H9 (cell line): ENCODE measurements around the gene SCN1B. TPM values are rescaled to one million over a fixed set of nuclear protein-coding genes. Genes with fewer than 3 reads are reported as not detected.

ENCODE experiments used
- DNase-seq: peaks from one replicate; pipeline ENCODE4 v3.0.0-alpha.2; 2017
- H2AFZ ChIP-seq: one replicate; pipeline ENCODE4 v1.6.1; 2013; ENCODE audit warnings: mild to moderate bottlenecking, low read length, control low read depth, moderate library complexity
- H2AK5ac ChIP-seq: 2 replicates; pipeline ENCODE4 v1.6.1; 2013; ENCODE audit warnings: low read length, control low read depth, mixed read lengths; ENCODE audit not compliant: insufficient read length
- H2BK120ac ChIP-seq: one replicate; pipeline ENCODE4 v1.6.1; 2013; ENCODE audit warnings: low read depth, mild to moderate bottlenecking, low read length, control low read depth, inconsistent platforms; ENCODE audit not compliant: poor library complexity, severe bottlenecking
- H2BK12ac ChIP-seq: 2 replicates; pipeline ENCODE4 v1.6.1; 2013; ENCODE audit warnings: low read length, control low read depth, mixed read lengths, low read depth; ENCODE audit not compliant: insufficient read length
- H2BK15ac ChIP-seq: 2 replicates; pipeline ENCODE4 v1.6.1; 2013; ENCODE audit warnings: low read depth, low read length, control low read depth
- H2BK20ac ChIP-seq: one replicate; pipeline ENCODE4 v1.6.1; 2013; ENCODE audit warnings: low read depth, mild to moderate bottlenecking, low read length, control low read depth, inconsistent platforms; ENCODE audit not compliant: poor library complexity, severe bottlenecking
- H2BK5ac ChIP-seq: 2 replicates; pipeline ENCODE4 v1.6.1; 2013; ENCODE audit warnings: low read length, control low read depth, mixed read lengths; ENCODE audit not compliant: insufficient read length
- H3K14ac ChIP-seq: 2 replicates; pipeline ENCODE4 v1.6.1; 2013; ENCODE audit warnings: low read length, control low read depth; ENCODE audit not compliant: insufficient read depth
- H3K18ac ChIP-seq: 2 replicates; pipeline ENCODE4 v1.6.1; 2013; ENCODE audit warnings: low read depth, mild to moderate bottlenecking, mixed read lengths, low read length, control low read depth; ENCODE audit not compliant: insufficient read length
- H3K23ac ChIP-seq: 2 replicates; pipeline ENCODE4 v1.6.1; 2013; ENCODE audit warnings: low read length, control low read depth, mixed read lengths, low read depth; ENCODE audit not compliant: insufficient read length
- H3K23me2 ChIP-seq: 2 replicates; pipeline ENCODE4 v1.6.1; 2013; ENCODE audit warnings: low read depth, mild to moderate bottlenecking, mixed read lengths, low read length, control low read depth; ENCODE audit not compliant: insufficient read length, poor library complexity, severe bottlenecking
- H3K27ac ChIP-seq: 2 replicates; pipeline ENCODE4 v1.5.1; 2013; ENCODE audit warnings: low read length, control low read depth, mixed read lengths, low read depth; ENCODE audit not compliant: insufficient read length
- H3K27me3 ChIP-seq: 2 replicates; pipeline ENCODE4 v1.6.1; 2013; ENCODE audit warnings: low read length, control low read depth, inconsistent platforms; ENCODE audit not compliant: insufficient read depth
- H3K4ac ChIP-seq: 2 replicates; pipeline ENCODE4 v1.6.1; 2013; ENCODE audit warnings: low read depth, mild to moderate bottlenecking, control low read depth, inconsistent platforms, low read length, moderate library complexity
- H3K4me1 ChIP-seq: 2 replicates; pipeline ENCODE4 v1.6.1; 2013; ENCODE audit warnings: low read length, control low read depth, inconsistent platforms; ENCODE audit not compliant: insufficient read depth
- H3K4me2 ChIP-seq: 2 replicates; pipeline ENCODE4 v1.6.1; 2013; ENCODE audit warnings: low read length, control low read depth, mixed read lengths; ENCODE audit not compliant: insufficient read length, insufficient read depth
- H3K56ac ChIP-seq: 2 replicates; pipeline ENCODE4 v1.6.1; 2013; ENCODE audit warnings: low read depth, mild to moderate bottlenecking, mixed read lengths, low read length, control low read depth; ENCODE audit not compliant: insufficient read length
- H3K79me1 ChIP-seq: 2 replicates; pipeline ENCODE4 v1.6.1; 2013; ENCODE audit warnings: low read depth, mild to moderate bottlenecking, moderate library complexity, low read length, control low read depth, inconsistent platforms; ENCODE audit not compliant: insufficient read depth, poor library complexity, severe bottlenecking
- H3K79me2 ChIP-seq: 2 replicates; pipeline ENCODE4 v1.6.1; 2013; ENCODE audit warnings: low read length, control low read depth, inconsistent platforms; ENCODE audit not compliant: insufficient read depth
- H3K9ac ChIP-seq: 2 replicates; pipeline ENCODE4 v1.6.1; 2013; ENCODE audit warnings: low read length, control low read depth, mixed read lengths; ENCODE audit not compliant: insufficient read length; ENCODE audit errors: extremely low read depth
- H3K9me3 ChIP-seq: one replicate; pipeline ENCODE4 v1.6.1; 2013; ENCODE audit warnings: low read depth, low read length, inconsistent platforms; ENCODE audit not compliant: control insufficient read depth
- H3T11ph ChIP-seq: one replicate; pipeline ENCODE4 v1.6.1; 2013; ENCODE audit warnings: mild to moderate bottlenecking, low read length, control low read depth, inconsistent platforms
- H4K20me1 ChIP-seq: one replicate; pipeline ENCODE4 v1.6.1; 2013; ENCODE audit not compliant: control insufficient read depth, insufficient read length, insufficient read depth
- H4K5ac ChIP-seq: 2 replicates; pipeline ENCODE4 v1.6.1; 2013; ENCODE audit warnings: low read depth, mild to moderate bottlenecking, mixed read lengths, low read length, control low read depth; ENCODE audit not compliant: insufficient read length
- H4K8ac ChIP-seq: replicated peaks from 2 replicates; pipeline ENCODE4 v1.6.1; 2013; ENCODE audit warnings: low read length, control low read depth, mixed read lengths, low read depth; ENCODE audit not compliant: insufficient read length
- H4K91ac ChIP-seq: 2 replicates; pipeline ENCODE4 v1.6.1; 2013; ENCODE audit warnings: low read depth, mild to moderate bottlenecking, moderate library complexity, mixed read lengths, low read length, control low read depth; ENCODE audit not compliant: insufficient read length
- H3K27ac Mint-ChIP-seq, 3 experiments: 2 replicates in 2 of 3; 3 replicates in 1 of 3; pipeline ENCODE4 v1.8.0; 2020 to 2021; ENCODE audit warnings: mixed read lengths in 3 of 3, mild to moderate bottlenecking in 1 of 3, moderate library complexity in 1 of 3
- H3K27me3 Mint-ChIP-seq: 2 replicates; pipeline ENCODE4 v1.8.0; 2021; ENCODE audit warnings: low read depth, mild to moderate bottlenecking, moderate library complexity, mixed read lengths
- H3K36me3 Mint-ChIP-seq, 3 experiments: 2 replicates in 2 of 3; 3 replicates in 1 of 3; pipeline ENCODE4 v1.8.0; 2020 to 2021; ENCODE audit warnings: low read depth in 3 of 3, mixed read lengths in 3 of 3; ENCODE audit not compliant: insufficient read depth in 1 of 3
- H3K4me1 Mint-ChIP-seq, 2 experiments: 2 replicates each; pipeline ENCODE4 v1.8.0; 2020; ENCODE audit warnings: mixed read lengths in 2 of 2
- H3K4me3 Mint-ChIP-seq, 2 experiments: 2 replicates in 1 of 2; 3 replicates in 1 of 2; pipeline ENCODE4 v1.8.0; 2020 to 2021; ENCODE audit warnings: mild to moderate bottlenecking in 2 of 2, mixed read lengths in 2 of 2, moderate library complexity in 1 of 2
- H3K9me3 Mint-ChIP-seq, 2 experiments: 2 replicates in 1 of 2; 3 replicates in 1 of 2; pipeline ENCODE4 v1.8.0; 2020; ENCODE audit warnings: mild to moderate bottlenecking in 2 of 2, mixed read lengths in 2 of 2, moderate library complexity in 1 of 2
- WGBS: extraction: QIAGEN DNeasy Blood & Tissue Kit; methylation state at CpG from one replicate; pipeline ENCODE4 v1.1.7; 2013; ENCODE audit warnings: missing lambda C conversion rate, low lambda C conversion rate, mixed read lengths; ENCODE audit not compliant: insufficient read length; ENCODE audit errors: extremely low coverage; 5-methylcytosine and 5-hydroxymethylcytosine counted together
- total RNA-seq: library from RNA; stranded (reverse); gene quantifications from 2 replicates; pipeline ENCODE4 v1.2.1, GENCODE V29; 2021
- TF ChIP-seq, protein P1 (sequence below): fragments of 200-600 bp; sonication (generic); conservative IDR thresholded peaks from 3 replicates; pipeline ENCODE4 v1.8.0; 2021; ENCODE audit warnings: antibody characterized with exemption, mild to moderate bottlenecking

The SCN1B gene
- total RNA-seq, 1 experiment from 2014 or later: 3.8 TPM

DNA sequence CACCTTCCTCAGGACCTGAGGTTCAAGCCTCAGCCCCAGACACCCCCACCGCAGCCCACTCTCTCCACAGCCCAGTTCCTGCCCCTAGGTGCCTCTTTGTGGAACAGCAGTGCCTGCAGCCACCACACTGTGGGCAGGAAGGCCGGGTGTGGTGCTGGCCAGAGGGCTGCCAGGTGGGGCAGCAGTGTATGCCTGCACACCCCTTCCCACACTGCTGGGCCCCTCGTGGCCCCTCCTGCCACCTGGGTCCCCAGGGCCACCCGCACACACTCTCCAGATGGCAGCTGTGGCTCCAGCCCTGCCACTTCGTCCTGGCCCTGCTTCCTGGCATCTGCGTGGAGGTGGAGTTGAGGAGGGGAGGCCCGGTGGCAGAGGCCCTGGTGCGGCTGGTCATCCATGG, 46.4 kb downstream of the SCN1B start:
- Mint-ChIP-seq H3K27ac (no peak overlapping the region), H3K9me3 (no peaks in the 10 kb centered on the region), H3K4me1 (peaks cover 0 to 5% of the 10 kb centered on the region in 2 experiments; a peak in 2 of 4 replicates), H3K27me3 (peaks cover 7% of the 10 kb centered on the region), H3K4me3 (no peak overlapping the region), H3K36me3 (no peaks in the 10 kb centered on the region)
- no peak overlapping the region for H2BK15ac ChIP-seq
- no peaks in the 10 kb centered on the region for H3K79me2 ChIP-seq
- H3K18ac ChIP-seq: no peak overlapping the region
- TF ChIP-seq, protein P1, sequence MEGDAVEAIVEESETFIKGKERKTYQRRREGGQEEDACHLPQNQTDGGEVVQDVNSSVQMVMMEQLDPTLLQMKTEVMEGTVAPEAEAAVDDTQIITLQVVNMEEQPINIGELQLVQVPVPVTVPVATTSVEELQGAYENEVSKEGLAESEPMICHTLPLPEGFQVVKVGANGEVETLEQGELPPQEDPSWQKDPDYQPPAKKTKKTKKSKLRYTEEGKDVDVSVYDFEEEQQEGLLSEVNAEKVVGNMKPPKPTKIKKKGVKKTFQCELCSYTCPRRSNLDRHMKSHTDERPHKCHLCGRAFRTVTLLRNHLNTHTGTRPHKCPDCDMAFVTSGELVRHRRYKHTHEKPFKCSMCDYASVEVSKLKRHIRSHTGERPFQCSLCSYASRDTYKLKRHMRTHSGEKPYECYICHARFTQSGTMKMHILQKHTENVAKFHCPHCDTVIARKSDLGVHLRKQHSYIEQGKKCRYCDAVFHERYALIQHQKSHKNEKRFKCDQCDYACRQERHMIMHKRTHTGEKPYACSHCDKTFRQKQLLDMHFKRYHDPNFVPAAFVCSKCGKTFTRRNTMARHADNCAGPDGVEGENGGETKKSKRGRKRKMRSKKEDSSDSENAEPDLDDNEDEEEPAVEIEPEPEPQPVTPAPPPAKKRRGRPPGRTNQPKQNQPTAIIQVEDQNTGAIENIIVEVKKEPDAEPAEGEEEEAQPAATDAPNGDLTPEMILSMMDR: no peak
- no peaks in the 10 kb centered on the region for H4K20me1 ChIP-seq
- no peaks in the 10 kb centered on the region for H3K79me1 ChIP-seq
- no peaks in the 10 kb centered on the region for H3K23me2 ChIP-seq
- H3K4me1 ChIP-seq: no peaks in the 10 kb centered on the region
- H3K4ac ChIP-seq: no peak overlapping the region
- no peak overlapping the region for H2AK5ac ChIP-seq
- H3K9ac ChIP-seq: no peak overlapping the region
- no peak overlapping the region for H2BK20ac ChIP-seq
- no peak for DNase-seq
- no peak overlapping the region for H3K27ac ChIP-seq
- H3K27me3 ChIP-seq: no peaks in the 10 kb centered on the region
- H4K8ac ChIP-seq: no peak overlapping the region
- no CpG with 5 or more reads among the region's 8 CpGs for WGBS
- H4K5ac ChIP-seq: no peak overlapping the region
- H3K4me2 ChIP-seq: no peak overlapping the region
- H3K14ac ChIP-seq: no peak overlapping the region
- H2BK12ac ChIP-seq: no peak overlapping the region
- H3K56ac ChIP-seq: no peak overlapping the region
- no peak overlapping the region for H2BK5ac ChIP-seq
- H3T11ph ChIP-seq: no peak overlapping the region
- no peak overlapping the region for H4K91ac ChIP-seq
- no peak overlapping the region for H3K23ac ChIP-seq
- no peaks in the 10 kb centered on the region for H3K9me3 ChIP-seq
- no peak overlapping the region for H2AFZ ChIP-seq
- H2BK120ac ChIP-seq: no peak overlapping the region
